MCF 10A (cell line): ENCODE data around the gene NCKAP1. TPM values are rescaled to one million over a fixed set of nuclear protein-coding genes. Genes with fewer than 3 reads are reported as not detected.

Experiments used
- BruUV-seq: library from RNA; stranded (reverse); fragments of 400-500 nt; replicated peaks from 2 replicates; lab custom pipeline; 2021; lab: Mats Ljungman, UMichigan
- CTCF ChIA-PET: fragments of 300-600 bp; sonication (Branson Sonifier 250); formaldehyde crosslinking; extraction: SDS; loops from one replicate; lab custom pipeline; 2021; ENCODE audit warnings: antibody characterized with exemption, inconsistent platforms; lab: Yijun Ruan, JAX
- POLR2A ChIA-PET: fragments of 300-600, 350-650 bp; sonication (Branson Sonifier 250); formaldehyde crosslinking; extraction: SDS; loops from one replicate; lab custom pipeline; 2020; ENCODE audit warnings: antibody characterized with exemption, inconsistent platforms; lab: Yijun Ruan, JAX
- DNase-seq: peaks from one replicate; pipeline ENCODE4 v3.0.0-alpha.2; 2018; ENCODE audit not compliant: unreplicated experiment
- H3K27ac Mint-ChIP-seq: one replicate; pipeline ENCODE4 v1.8.0; 2022; ENCODE audit warnings: mild to moderate bottlenecking, low read depth, mixed read lengths; ENCODE audit not compliant: unreplicated experiment
- H3K27me3 Mint-ChIP-seq: one replicate; pipeline ENCODE4 v1.8.0; 2022; ENCODE audit warnings: mixed read lengths; ENCODE audit not compliant: insufficient read depth, unreplicated experiment
- H3K36me3 Mint-ChIP-seq: one replicate; pipeline ENCODE4 v1.8.0; 2022; ENCODE audit warnings: mild to moderate bottlenecking, moderate library complexity, mixed read lengths; ENCODE audit not compliant: insufficient read depth, unreplicated experiment
- H3K4me1 Mint-ChIP-seq: one replicate; pipeline ENCODE4 v1.8.0; 2022; ENCODE audit warnings: mixed read lengths; ENCODE audit not compliant: insufficient read depth, unreplicated experiment
- H3K4me3 Mint-ChIP-seq: one replicate; pipeline ENCODE4 v1.8.0; 2022; ENCODE audit warnings: mild to moderate bottlenecking, moderate library complexity, mixed read lengths; ENCODE audit not compliant: unreplicated experiment
- H3K9me3 Mint-ChIP-seq: one replicate; pipeline ENCODE4 v1.8.0; 2022; ENCODE audit warnings: mixed read lengths; ENCODE audit not compliant: unreplicated experiment
- intact Hi-C: fragments of 100-400 bp; cut with micrococcal nuclease; formaldehyde crosslinking; loops from 2 replicates; pipeline ENCODE4 v1.14.1; 2022
- total RNA-seq: library from RNA; stranded (reverse); gene quantifications from 2 replicates; pipeline ENCODE4 v1.2.3, GENCODE V29; 2022
- TF ChIP-seq, protein P1 (sequence below): fragments of 200-600 bp; IDR thresholded peaks from one replicate; pipeline ENCODE4 v1.8.0; 2022; ENCODE audit warnings: antibody characterized with exemption, mild to moderate bottlenecking; ENCODE audit not compliant: unreplicated experiment

The NCKAP1 gene
- total RNA-seq, 1 experiment from 2014 or later, result 160 TPM

DNA sequence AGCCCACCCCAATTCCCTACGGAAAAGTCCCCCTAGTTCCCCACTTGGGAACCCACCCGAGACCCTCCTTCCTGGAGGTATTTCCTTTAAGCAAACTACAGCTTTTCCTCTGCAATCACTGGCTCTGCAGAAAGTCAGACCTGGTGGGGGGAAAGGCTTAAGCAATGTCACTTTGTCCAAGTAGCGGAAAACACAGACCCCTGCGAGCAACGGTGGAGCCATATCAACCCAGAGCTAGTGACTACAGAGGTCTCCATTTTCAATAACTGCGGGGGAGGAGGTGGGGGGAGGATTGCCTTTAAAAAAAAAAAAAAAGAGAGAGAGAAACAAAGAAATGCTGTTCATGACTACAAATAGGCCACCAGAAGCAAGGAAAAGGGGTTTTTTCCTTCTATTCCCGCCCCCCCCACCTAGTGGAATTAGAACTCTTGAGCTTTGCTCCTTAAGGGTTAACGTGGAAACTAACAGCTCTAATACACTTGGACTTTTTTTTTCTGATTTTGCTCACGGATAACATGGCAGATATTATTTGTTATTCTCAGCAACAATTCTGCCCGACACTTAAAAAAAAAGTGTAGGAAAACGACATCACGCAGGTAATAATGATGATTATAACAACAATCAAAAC is 170.7 kb downstream of the NCKAP1 start:
- intact Hi-C loops, result no loop called here
- H3K27ac Mint-ChIP-seq, result no peak overlapping the region
- peak overlapping the region; percentile 61 for H3K4me3 Mint-ChIP-seq

DNA sequence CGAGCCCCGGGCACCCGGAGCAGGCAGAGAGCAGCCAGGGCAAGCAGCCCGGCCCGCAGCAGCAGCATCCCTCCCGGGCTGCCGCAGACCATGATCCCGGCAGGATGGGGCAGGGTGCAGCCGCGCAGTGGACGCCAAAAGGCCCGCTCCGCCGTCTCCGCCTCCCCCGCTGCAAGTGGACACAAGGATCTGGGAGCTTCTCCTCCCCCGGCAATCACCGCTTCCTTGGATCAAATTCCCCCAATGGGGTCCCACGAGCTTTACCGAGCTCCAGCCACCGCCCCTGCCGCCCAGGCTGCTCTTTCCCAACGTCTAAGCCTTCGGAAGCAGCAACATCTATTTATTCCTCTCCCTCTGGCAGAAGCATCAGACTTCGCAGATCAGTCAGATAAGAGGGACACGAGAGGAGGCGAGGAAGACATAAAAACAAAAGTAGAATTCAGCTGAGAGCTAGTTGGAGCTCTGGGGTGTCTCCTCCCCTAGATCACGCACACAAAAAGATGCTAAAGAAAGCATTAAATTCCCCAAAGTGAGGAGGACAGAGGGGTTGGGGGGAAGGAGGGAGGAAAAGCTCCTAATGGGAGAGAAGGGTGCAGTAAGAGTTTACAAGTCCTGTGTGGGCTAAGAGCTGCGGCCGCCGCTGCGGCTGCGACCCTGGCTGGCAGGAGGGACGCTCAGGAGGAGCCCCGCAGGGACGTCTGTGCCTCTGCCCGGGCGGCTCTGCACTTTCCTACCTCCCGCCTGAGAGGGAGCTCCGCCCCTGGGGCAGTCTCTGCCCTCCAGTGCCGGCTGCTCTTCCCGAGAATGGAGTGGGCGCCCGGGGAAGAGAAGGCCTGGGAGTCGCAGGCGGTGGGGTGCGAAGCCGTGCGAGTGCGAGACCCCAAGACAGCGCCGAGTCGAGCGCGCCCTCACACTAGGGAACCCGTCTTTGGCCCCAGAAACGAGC is 171.5 kb downstream of the NCKAP1 start, which contains the start of gene FRZB:
TSS of gene FRZB (minus strand) at position 177 of the 946 bp plus-strand sequence. CDS start at position 92, 85 bp downstream.
- H3K4me1 Mint-ChIP-seq, result peaks cover 5% of the 10 kb centered on the region
- TF ChIP-seq, protein P1, sequence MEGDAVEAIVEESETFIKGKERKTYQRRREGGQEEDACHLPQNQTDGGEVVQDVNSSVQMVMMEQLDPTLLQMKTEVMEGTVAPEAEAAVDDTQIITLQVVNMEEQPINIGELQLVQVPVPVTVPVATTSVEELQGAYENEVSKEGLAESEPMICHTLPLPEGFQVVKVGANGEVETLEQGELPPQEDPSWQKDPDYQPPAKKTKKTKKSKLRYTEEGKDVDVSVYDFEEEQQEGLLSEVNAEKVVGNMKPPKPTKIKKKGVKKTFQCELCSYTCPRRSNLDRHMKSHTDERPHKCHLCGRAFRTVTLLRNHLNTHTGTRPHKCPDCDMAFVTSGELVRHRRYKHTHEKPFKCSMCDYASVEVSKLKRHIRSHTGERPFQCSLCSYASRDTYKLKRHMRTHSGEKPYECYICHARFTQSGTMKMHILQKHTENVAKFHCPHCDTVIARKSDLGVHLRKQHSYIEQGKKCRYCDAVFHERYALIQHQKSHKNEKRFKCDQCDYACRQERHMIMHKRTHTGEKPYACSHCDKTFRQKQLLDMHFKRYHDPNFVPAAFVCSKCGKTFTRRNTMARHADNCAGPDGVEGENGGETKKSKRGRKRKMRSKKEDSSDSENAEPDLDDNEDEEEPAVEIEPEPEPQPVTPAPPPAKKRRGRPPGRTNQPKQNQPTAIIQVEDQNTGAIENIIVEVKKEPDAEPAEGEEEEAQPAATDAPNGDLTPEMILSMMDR, result no peak
- no peak for DNase-seq
- POLR2A ChIA-PET, result interaction anchor here (0.6 kb wide), 1 partner anchor 11 kb away, joined by 3 read pairs; no protein-coding TSS in a partner anchor
- no TSS peak for BruUV-seq
- CTCF ChIA-PET, result no interaction called here
- H3K27me3 Mint-ChIP-seq, result peaks cover 18% of the 10 kb centered on the region
- no peak within 1 kb of the TSS for H3K27ac Mint-ChIP-seq
- intact Hi-C loops, result no loop called here
- no peaks in the 10 kb centered on the region for H3K9me3 Mint-ChIP-seq
- peak within 1 kb of the TSS; percentile 61 for H3K4me3 Mint-ChIP-seq
- no peaks in the 10 kb centered on the region for H3K36me3 Mint-ChIP-seq

More for the DNA sequence above, 170.7 kb downstream of the NCKAP1 start:
- ChIA-PET CTCF (interaction anchor here (0.9 kb wide), 1 partner anchor 14 kb away, joined by 3 read pairs; no protein-coding TSS in a partner anchor), POLR2A (interaction anchor here (0.6 kb wide), 1 partner anchor 11 kb away, joined by 3 read pairs; no protein-coding TSS in a partner anchor)
- no peak for DNase-seq
- no TSS peak for BruUV-seq
- Mint-ChIP-seq H3K9me3 (no peaks in the 10 kb centered on the region), H3K36me3 (no peaks in the 10 kb centered on the region), H3K4me1 (no peaks in the 10 kb centered on the region), H3K27me3 (peaks cover 18% of the 10 kb centered on the region)
- TF ChIP-seq, protein P1, result no peak

DNA sequence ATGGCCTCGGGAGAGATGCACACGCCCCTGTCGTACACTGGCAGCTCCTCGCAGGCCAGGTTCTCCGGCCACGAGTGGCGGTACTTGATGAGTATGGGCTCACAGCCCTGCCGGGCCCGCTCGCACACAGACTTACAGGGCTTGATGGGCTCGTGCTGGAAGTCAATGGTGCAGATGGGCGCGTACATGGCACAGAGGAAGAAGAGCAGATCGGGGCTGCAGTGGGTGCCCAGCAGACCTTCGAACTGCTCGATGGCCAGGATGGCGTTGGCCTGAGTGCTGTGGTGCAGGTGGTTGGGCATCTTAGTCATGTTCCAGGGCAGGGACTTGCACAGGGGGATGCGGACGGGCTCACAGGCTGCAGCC is 172.2 kb downstream of the NCKAP1 start:
- TF ChIP-seq, protein P1, result no peak

DNA sequence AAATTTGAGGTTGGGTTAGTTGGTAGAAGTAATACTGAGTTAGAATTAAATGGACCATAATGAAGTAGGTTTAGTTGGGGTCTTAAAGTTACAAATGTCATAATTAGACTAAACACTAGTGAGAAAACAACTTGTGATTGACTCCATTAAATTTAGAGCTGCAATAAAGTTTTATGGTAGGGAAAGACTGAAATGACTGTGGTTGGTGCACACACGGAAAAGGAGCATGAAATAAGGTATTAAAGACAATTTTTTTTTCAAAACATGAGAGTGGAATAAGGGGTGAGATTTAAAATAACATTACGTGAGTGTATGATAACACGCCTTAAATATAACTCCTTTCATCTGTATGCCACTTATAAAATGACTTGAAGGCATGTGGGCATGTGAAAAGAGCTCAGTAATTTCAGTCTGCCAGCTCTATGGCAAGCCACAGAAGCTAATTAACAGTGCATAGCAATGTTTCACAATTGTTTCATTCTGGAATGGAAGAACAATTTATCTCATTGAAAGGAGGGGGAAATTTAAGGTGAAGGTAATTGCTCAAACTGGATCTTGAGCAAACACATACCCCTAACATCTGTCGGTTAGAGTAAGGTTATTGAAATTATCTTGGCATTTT is 173.2 kb downstream of the NCKAP1 start:
- Mint-ChIP-seq H3K36me3 (no peaks in the 10 kb centered on the region), H3K4me3 (no peak overlapping the region), H3K27me3 (peaks cover 18% of the 10 kb centered on the region), H3K9me3 (no peaks in the 10 kb centered on the region), H3K4me1 (peaks cover 6% of the 10 kb centered on the region), H3K27ac (no peak overlapping the region)
- intact Hi-C loops, result no loop called here
- TF ChIP-seq, protein P1, result no peak
- no TSS peak for BruUV-seq
- POLR2A ChIA-PET, result no interaction called here
- CTCF ChIA-PET, result no interaction called here
- no peak for DNase-seq

More for the DNA sequence above, 172.2 kb downstream of the NCKAP1 start:
- H3K27me3 Mint-ChIP-seq, result peaks cover 18% of the 10 kb centered on the region
- no peaks in the 10 kb centered on the region for H3K36me3 Mint-ChIP-seq
- H3K4me3 Mint-ChIP-seq, result no peak overlapping the region
- intact Hi-C loops, result no loop called here
- no peak overlapping the region for H3K27ac Mint-ChIP-seq
- BruUV-seq, result no TSS peak
- H3K9me3 Mint-ChIP-seq, result no peaks in the 10 kb centered on the region
- ChIA-PET POLR2A (no interaction called here), CTCF (no interaction called here)
- H3K4me1 Mint-ChIP-seq, result peaks cover 6% of the 10 kb centered on the region
- DNase-seq, result no peak
